Endothelial cell of umbilical vein (primary cell): Measurements from ENCODE around the gene PTGER3. TPM values are rescaled to one million over a fixed set of nuclear protein-coding genes. Genes with fewer than 3 reads are reported as not detected.

Experiments used
- BruUV-seq: library from RNA; stranded (reverse); fragments of 400-500 nt; replicated peaks from 2 replicates; lab custom pipeline; 2021; lab: Mats Ljungman, UMichigan
- CTCF ChIA-PET: fragments of 300-600, 350-600 bp; sonication (Branson Sonifier 250); formaldehyde crosslinking; loops from one replicate; lab custom pipeline; 2021; ENCODE audit warnings: antibody characterized with exemption, inconsistent platforms; lab: Charles Lee
- POLR2A ChIA-PET: fragments of 300-600, 350-600 bp; sonication (Branson Sonifier 250); formaldehyde crosslinking; loops from one replicate; lab custom pipeline; 2021; ENCODE audit warnings: antibody characterized with exemption, inconsistent platforms; lab: Charles Lee
- DNase-seq: peaks from one replicate; pipeline ENCODE4 v3.0.0-alpha.2; 2011; ENCODE audit warnings: low read depth, low spot score
- FAIRE-seq: peaks from 2 replicates; lab custom pipeline; 2011; peaks lifted over from hg19 to GRCh38; lab: Jason Lieb, UNC
- H2AFZ ChIP-seq: 2 replicates; pipeline ENCODE4 v1.6.0; 2012; ENCODE audit warnings: low read depth, low read length, control low read depth, inconsistent platforms
- H3K27ac ChIP-seq: 2 replicates; pipeline ENCODE4 v1.5.1; 2011; ENCODE audit warnings: low read depth, mild to moderate bottlenecking, control low read depth, low read length, moderate library complexity; ENCODE audit not compliant: insufficient read depth
- H3K27me3 ChIP-seq, 2 experiments: 2 replicates each; pipeline versions ENCODE4 v1.6.0 to v1.6.1; 2011; ENCODE audit warnings: low read length in 2 of 2, mixed read lengths in 1 of 2; ENCODE audit not compliant: control insufficient read depth in 2 of 2, insufficient read depth in 2 of 2
- H3K36me3 ChIP-seq, 2 experiments: 2 replicates in 1 of 2; 3 replicates in 1 of 2; pipeline ENCODE4 v1.5.1; 2011; ENCODE audit warnings: low read length in 2 of 2, mild to moderate bottlenecking in 1 of 2, moderate library complexity in 1 of 2; ENCODE audit not compliant: control insufficient read depth in 2 of 2, insufficient read depth in 2 of 2; ENCODE audit errors: extremely low read depth in 1 of 2
- H3K4me1 ChIP-seq: 3 replicates; pipeline ENCODE4 v1.5.1; 2011; ENCODE audit warnings: mild to moderate bottlenecking, low read length; ENCODE audit not compliant: control insufficient read depth, insufficient read depth; ENCODE audit errors: extremely low read depth
- H3K4me2 ChIP-seq: 2 replicates; pipeline ENCODE4 v1.6.1; 2011; ENCODE audit warnings: low read length, control low read depth, mixed read lengths; ENCODE audit not compliant: insufficient read depth
- H3K4me3 ChIP-seq, 3 experiments: fragments of 200-600 bp in 1 of 3; sonication (generic), shearing (Covaris generic) in 1 of 3; replicated peaks in 1 of 3; 2 replicates each; pipeline ENCODE4 v1.5.1; 2011 to 2016; ENCODE audit warnings: control low read depth in 3 of 3, low read length in 3 of 3, mild to moderate bottlenecking in 2 of 3, inconsistent platforms in 1 of 3, low read depth in 1 of 3, moderate library complexity in 1 of 3; ENCODE audit not compliant: insufficient read depth in 1 of 3
- H3K79me2 ChIP-seq: 2 replicates; pipeline ENCODE4 v1.6.0; 2012; ENCODE audit warnings: low read length, inconsistent platforms; ENCODE audit not compliant: control insufficient read depth, insufficient read depth
- H3K9ac ChIP-seq: replicated peaks from 2 replicates; pipeline ENCODE3; 2011; ENCODE audit warnings: low read length, control low read depth; ENCODE audit not compliant: insufficient read depth; ENCODE audit errors: extremely low read depth
- H3K9me1 ChIP-seq: replicated peaks from 3 replicates; pipeline ENCODE4 v1.6.0; 2011; ENCODE audit warnings: mild to moderate bottlenecking, low read length; ENCODE audit not compliant: control insufficient read depth, insufficient read depth; ENCODE audit errors: extremely low read depth
- H3K9me3 ChIP-seq: replicated peaks from 2 replicates; pipeline ENCODE4 v1.5.1; 2012; ENCODE audit warnings: low read length, inconsistent platforms; ENCODE audit not compliant: control insufficient read depth, insufficient read depth
- H4K20me1 ChIP-seq: replicated peaks from 2 replicates; pipeline ENCODE3; 2011; ENCODE audit warnings: mild to moderate bottlenecking, low read length; ENCODE audit not compliant: control insufficient read depth, insufficient read depth; ENCODE audit errors: extremely low read depth
- EZH2 ChIP-seq: IDR thresholded peaks from 2 replicates; pipeline ENCODE4 v1.6.1; 2012; ENCODE audit warnings: borderline replicate concordance, low read depth, mild to moderate bottlenecking, moderate library complexity, low read length, inconsistent platforms; ENCODE audit not compliant: severe bottlenecking
- FOS ChIP-seq: IDR thresholded peaks from 2 replicates; pipeline ENCODE4 v1.6.1; 2011; ENCODE audit warnings: mild to moderate bottlenecking, low read length, moderate library complexity, borderline replicate concordance; ENCODE audit not compliant: insufficient read depth
- GATA2 ChIP-seq: IDR thresholded peaks from 2 replicates; pipeline ENCODE4 v1.7.0; 2011; ENCODE audit warnings: low read depth, mild to moderate bottlenecking, moderate library complexity, mixed read lengths, low read length; ENCODE audit not compliant: insufficient read length, insufficient read depth
- JUN ChIP-seq: IDR thresholded peaks from 2 replicates; pipeline ENCODE4 v1.6.1; 2011; ENCODE audit warnings: borderline replicate concordance, low read depth; ENCODE audit not compliant: insufficient read length, insufficient read depth
- MYC ChIP-seq: IDR thresholded peaks from one replicate; pipeline ENCODE4 v1.6.1; 2011; ENCODE audit warnings: mild to moderate bottlenecking, low read depth, low read length
- POLR2A ChIP-seq: IDR thresholded peaks from 2 replicates; pipeline ENCODE4 v1.6.1; 2012; ENCODE audit warnings: low read depth, mild to moderate bottlenecking, control low read depth, low read length
- POLR2AphosphoS5 ChIP-seq: IDR thresholded peaks from 2 replicates; pipeline ENCODE4 v1.6.1; 2012; ENCODE audit warnings: low read depth, mild to moderate bottlenecking, control low read depth, low read length, moderate library complexity; ENCODE audit not compliant: insufficient read depth
- dilution Hi-C: fragments of 300-500 bp; cut with MboI; formaldehyde crosslinking; loops from one replicate; pipeline ENCODE4 v1.15.0; 2019; ENCODE audit warnings: low sequenced_read_pairs; ENCODE audit not compliant: extremely low pct_ligation_motif_present
- intact Hi-C: fragments of 100-400 bp; cut with micrococcal nuclease; formaldehyde crosslinking; loops from one replicate; pipeline ENCODE4 v1.10.0; 2022
- polyA plus RNA-seq, 4 experiments: library from polyadenylated mRNA; depleted of rRNA in 3 of 4; stranded (reverse) in 3 of 4; unstranded in 1 of 4; fragments of >200 nt; gene quantifications; 2 replicates each; pipeline versions ENCODE4 v1.2.1 to v1.2.3, GENCODE V29; 2011 to 2012; ENCODE audit warnings: missing spikeins in 1 of 4
- total RNA-seq: library from RNA; stranded (reverse); gene quantifications from 2 replicates; pipeline ENCODE4 v1.2.3, GENCODE V29; 2021
- TF ChIP-seq, protein P1 (sequence below), 2 donors: IDR thresholded peaks; 1 replicate in 1 of 2; 2 replicates in 1 of 2; pipeline ENCODE4 v1.5.1; 2011; ENCODE audit warnings: low read length in 2 of 2, mild to moderate bottlenecking in 2 of 2, moderate library complexity in 2 of 2, control low read depth in 1 of 2, inconsistent platforms in 1 of 2, low read depth in 1 of 2; ENCODE audit not compliant: insufficient read depth in 1 of 2; ENCODE audit errors: extremely low read depth in 1 of 2
- TF ChIP-seq, protein P2 (sequence below): IDR thresholded peaks from 2 replicates; pipeline ENCODE4 v1.6.1; 2011; ENCODE audit not compliant: insufficient read depth, insufficient read length

PTGER3 gene
- total and polyA plus RNA-seq, 2 donors (not counting 3 experiments of a cell fraction or from before 2014, with no cell fraction given): 0.01 TPM; not detected in 1

DNA sequence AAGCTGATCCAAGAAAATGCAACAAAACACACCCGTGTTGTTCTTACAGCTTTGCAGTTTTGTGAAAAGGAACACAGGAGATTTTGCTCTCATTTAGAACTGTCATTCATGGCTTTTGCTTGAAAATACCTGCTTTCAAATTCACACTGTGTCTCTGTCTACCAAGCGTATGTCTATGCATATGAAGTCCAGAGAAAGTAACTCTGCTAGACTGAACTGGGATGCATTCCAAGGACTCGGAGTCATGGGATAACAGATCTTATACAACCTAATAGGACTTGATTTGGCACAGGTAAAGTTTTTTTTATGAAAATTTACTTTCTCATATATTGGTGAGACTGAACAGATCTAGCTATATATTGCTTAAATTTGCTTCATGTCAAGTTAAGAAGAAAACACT is 102.4 kb downstream of the PTGER3 start:
- ChIA-PET CTCF (no interaction called here), POLR2A (no interaction called here)
- DNase-seq: no peak
- Histone ChIP-seq H2AFZ (no peak overlapping the region), H3K27me3 (no peaks in the 10 kb centered on the region), H3K9me1 (no peaks in the 10 kb centered on the region), H3K4me2 (no peak overlapping the region), H3K36me3 (no peaks in the 10 kb centered on the region), H3K9ac (no peak overlapping the region), H3K4me1 (no peaks in the 10 kb centered on the region), H3K79me2 (no peaks in the 10 kb centered on the region), H3K4me3 (no peak overlapping the region), H3K9me3 (no peaks in the 10 kb centered on the region), H4K20me1 (no peaks in the 10 kb centered on the region), H3K27ac (no peak overlapping the region)
- no TSS peak for BruUV-seq
- no peak for FAIRE-seq
- dilution Hi-C loops (no loop called here), intact Hi-C loops (no loop called here)
- TF ChIP-seq JUN (no peak), POLR2AphosphoS5 (no peak), GATA2 (no peak), MYC (no peak), POLR2A (no peak), FOS (no peak), EZH2 (no peak)
- TF ChIP-seq, protein P1, sequence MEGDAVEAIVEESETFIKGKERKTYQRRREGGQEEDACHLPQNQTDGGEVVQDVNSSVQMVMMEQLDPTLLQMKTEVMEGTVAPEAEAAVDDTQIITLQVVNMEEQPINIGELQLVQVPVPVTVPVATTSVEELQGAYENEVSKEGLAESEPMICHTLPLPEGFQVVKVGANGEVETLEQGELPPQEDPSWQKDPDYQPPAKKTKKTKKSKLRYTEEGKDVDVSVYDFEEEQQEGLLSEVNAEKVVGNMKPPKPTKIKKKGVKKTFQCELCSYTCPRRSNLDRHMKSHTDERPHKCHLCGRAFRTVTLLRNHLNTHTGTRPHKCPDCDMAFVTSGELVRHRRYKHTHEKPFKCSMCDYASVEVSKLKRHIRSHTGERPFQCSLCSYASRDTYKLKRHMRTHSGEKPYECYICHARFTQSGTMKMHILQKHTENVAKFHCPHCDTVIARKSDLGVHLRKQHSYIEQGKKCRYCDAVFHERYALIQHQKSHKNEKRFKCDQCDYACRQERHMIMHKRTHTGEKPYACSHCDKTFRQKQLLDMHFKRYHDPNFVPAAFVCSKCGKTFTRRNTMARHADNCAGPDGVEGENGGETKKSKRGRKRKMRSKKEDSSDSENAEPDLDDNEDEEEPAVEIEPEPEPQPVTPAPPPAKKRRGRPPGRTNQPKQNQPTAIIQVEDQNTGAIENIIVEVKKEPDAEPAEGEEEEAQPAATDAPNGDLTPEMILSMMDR (IDR thresholded peaks at IDR 0.05; ENCODE audit: extremely low read depth in 1 of 2, insufficient read depth in 1 of 2, low read depth in 1 of 2, low read length in 2 of 2): no peak
- TF ChIP-seq, protein P2, sequence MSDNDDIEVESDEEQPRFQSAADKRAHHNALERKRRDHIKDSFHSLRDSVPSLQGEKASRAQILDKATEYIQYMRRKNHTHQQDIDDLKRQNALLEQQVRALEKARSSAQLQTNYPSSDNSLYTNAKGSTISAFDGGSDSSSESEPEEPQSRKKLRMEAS: no peak
